OCI-LY3 (cell line): ENCODE data around the gene SLC66A2.

Experiments
- EZH2phosphoT487 ChIP-seq: fragments of 200-600 bp; shearing (Covaris generic); IDR thresholded peaks from 2 replicates; pipeline ENCODE4 v1.6.1; 2018; ENCODE audit warnings: antibody characterized with exemption, mixed run types, low read depth
- TF ChIP-seq, protein P1 (sequence below): fragments of 200-600, 300-600 bp; sonication (generic); IDR thresholded peaks from 2 replicates; pipeline ENCODE4 v1.5.1; 2014; ENCODE audit warnings: antibody characterized with exemption, low read length, low read depth

DNA sequence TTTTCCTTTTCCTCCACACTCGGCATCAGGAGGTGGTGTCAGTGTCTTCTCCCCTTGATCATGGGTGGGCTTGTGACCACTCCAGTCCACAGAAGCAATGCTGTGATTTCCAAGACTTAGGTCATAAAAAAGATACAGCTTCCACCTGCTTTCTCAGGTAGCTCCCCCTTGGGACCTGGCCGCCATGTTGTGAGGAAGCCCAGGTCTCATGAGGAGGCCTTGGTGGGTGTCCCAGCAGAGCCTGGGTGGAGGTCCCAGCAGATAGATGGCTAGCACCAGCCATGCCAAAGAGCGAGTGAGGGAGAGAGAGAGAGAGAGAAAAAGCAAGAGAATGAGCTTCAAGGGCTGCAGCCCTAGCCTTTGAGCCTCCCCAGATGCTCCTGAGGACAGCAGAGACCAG, 16.0 kb downstream of the SLC66A2 start:
- TF ChIP-seq, protein P1, sequence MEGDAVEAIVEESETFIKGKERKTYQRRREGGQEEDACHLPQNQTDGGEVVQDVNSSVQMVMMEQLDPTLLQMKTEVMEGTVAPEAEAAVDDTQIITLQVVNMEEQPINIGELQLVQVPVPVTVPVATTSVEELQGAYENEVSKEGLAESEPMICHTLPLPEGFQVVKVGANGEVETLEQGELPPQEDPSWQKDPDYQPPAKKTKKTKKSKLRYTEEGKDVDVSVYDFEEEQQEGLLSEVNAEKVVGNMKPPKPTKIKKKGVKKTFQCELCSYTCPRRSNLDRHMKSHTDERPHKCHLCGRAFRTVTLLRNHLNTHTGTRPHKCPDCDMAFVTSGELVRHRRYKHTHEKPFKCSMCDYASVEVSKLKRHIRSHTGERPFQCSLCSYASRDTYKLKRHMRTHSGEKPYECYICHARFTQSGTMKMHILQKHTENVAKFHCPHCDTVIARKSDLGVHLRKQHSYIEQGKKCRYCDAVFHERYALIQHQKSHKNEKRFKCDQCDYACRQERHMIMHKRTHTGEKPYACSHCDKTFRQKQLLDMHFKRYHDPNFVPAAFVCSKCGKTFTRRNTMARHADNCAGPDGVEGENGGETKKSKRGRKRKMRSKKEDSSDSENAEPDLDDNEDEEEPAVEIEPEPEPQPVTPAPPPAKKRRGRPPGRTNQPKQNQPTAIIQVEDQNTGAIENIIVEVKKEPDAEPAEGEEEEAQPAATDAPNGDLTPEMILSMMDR, result no peak
- TF ChIP-seq EZH2phosphoT487, result no peak
